Rectal smooth muscle tissue (tissue), 1 donor: ENCODE results near the gene ASB6.

Source experiments
- H3K27ac ChIP-seq: one replicate; pipeline ENCODE4 v1.7.0; 2013; ENCODE audit warnings: low read depth, low read length, inconsistent platforms
- H3K27me3 ChIP-seq: one replicate; pipeline ENCODE4 v1.7.0; 2013; ENCODE audit warnings: low read length; ENCODE audit not compliant: control insufficient read depth, insufficient read depth
- H3K36me3 ChIP-seq: one replicate; pipeline ENCODE4 v1.7.0; 2013; ENCODE audit warnings: low read length; ENCODE audit not compliant: control insufficient read depth, insufficient read depth
- H3K4me1 ChIP-seq: one replicate; pipeline ENCODE4 v1.7.0; 2013; ENCODE audit warnings: low read length; ENCODE audit not compliant: control insufficient read depth, insufficient read depth
- H3K4me3 ChIP-seq: one replicate; pipeline ENCODE4 v1.7.0; 2013; ENCODE audit warnings: low read length
- H3K9ac ChIP-seq: one replicate; pipeline ENCODE4 v1.7.0; 2013; ENCODE audit warnings: low read length

The ASB6 gene, protein sequence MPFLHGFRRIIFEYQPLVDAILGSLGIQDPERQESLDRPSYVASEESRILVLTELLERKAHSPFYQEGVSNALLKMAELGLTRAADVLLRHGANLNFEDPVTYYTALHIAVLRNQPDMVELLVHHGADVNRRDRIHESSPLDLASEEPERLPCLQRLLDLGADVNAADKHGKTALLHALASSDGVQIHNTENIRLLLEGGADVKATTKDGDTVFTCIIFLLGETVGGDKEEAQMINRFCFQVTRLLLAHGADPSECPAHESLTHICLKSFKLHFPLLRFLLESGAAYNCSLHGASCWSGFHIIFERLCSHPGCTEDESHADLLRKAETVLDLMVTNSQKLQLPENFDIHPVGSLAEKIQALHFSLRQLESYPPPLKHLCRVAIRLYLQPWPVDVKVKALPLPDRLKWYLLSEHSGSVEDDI

DNA sequence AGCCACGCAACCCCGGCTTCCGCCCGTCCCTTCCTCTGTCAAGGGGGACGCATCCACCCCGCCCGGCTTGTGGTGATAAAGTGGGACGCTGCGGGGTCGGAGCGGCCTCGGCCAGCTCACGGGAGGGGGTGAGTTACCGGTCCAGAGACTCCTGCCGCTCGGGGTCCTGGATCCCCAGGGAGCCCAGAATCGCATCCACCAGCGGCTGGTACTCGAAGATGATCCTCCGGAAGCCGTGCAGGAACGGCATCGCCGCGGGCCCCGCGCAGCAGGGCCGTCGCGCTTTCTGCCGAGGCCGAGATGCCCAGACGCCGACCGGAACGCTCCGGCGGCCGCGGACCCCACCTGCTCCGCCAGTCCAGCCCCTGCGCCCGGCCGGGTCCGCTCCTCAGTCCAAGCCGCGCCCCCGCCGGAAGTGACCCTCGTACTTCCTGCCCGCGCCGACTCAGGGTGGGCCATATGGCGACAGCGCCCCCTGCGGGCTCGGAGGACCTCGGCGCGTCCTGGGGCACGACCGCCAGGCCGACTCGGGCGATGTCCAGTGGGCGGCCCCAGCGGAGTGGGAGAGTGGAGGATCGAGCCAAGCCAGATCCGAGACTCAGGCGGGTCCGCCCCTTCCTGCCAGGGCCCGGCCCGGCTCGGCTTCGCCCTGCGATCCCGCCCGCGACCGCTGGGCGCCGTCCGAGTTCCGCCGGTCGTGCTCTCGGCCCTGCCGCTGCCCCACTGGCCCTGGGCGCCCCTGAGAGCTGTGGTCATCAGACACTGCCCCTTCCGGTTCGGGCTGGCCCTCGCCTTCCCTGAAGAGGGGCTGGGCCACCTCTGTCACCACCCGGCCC lies at the start of gene ASB6:
ASB6 (minus strand) TSS at position 402 of the 836 bp plus-strand sequence; CDS start at position 250, 152 bp downstream.
- Histone ChIP-seq H3K4me3 (peak within 1 kb of the TSS; percentile 94), H3K4me1 (peaks cover 14% of the 10 kb centered on the region), H3K9ac (peak within 1 kb of the TSS; percentile 67), H3K36me3 (peaks cover 11% of the 10 kb centered on the region), H3K27me3 (no peaks in the 10 kb centered on the region), H3K27ac (peak within 1 kb of the TSS; percentile 95)

GRCh38 chr9:129688285-129689043 lies 46.5 kb upstream of the ASB6 start:
- no peaks in the 10 kb centered on the region for H3K36me3 ChIP-seq
- H3K27me3 ChIP-seq, result no peaks in the 10 kb centered on the region
- no peak overlapping the region for H3K4me3 ChIP-seq
- no peak overlapping the region for H3K9ac ChIP-seq
- no peaks in the 10 kb centered on the region for H3K4me1 ChIP-seq
- H3K27ac ChIP-seq, result no peak overlapping the region

DNA sequence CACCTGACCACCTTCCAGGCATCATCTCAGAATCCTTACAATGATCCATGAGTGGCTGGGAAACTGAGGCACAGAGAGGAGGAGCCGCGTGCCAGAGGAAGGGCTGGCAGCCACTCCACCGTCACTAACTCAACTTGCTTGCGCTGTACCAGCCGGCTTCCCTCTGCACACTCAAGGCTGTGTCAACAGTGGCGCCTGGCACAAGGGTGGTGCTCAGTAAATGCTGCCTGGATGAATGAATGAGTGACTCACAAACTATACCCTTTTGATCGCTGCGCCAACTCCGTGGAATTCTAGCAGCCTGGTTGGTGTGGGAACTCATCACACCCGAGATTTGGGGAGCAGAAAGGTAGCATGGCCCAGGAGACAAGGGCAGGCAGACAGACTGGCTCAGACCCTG lies 45.4 kb upstream of the ASB6 start:
- Histone ChIP-seq H3K9ac (no peak overlapping the region), H3K27me3 (no peaks in the 10 kb centered on the region), H3K36me3 (no peaks in the 10 kb centered on the region), H3K27ac (no peak overlapping the region), H3K4me1 (no peaks in the 10 kb centered on the region), H3K4me3 (no peak overlapping the region)

GRCh38 chr9:129686736-129687135 lies 44.8 kb upstream of the ASB6 start:
- Histone ChIP-seq H3K36me3 (no peaks in the 10 kb centered on the region), H3K4me1 (no peaks in the 10 kb centered on the region), H3K4me3 (no peak overlapping the region), H3K27me3 (no peaks in the 10 kb centered on the region), H3K9ac (no peak overlapping the region), H3K27ac (no peak overlapping the region)

DNA sequence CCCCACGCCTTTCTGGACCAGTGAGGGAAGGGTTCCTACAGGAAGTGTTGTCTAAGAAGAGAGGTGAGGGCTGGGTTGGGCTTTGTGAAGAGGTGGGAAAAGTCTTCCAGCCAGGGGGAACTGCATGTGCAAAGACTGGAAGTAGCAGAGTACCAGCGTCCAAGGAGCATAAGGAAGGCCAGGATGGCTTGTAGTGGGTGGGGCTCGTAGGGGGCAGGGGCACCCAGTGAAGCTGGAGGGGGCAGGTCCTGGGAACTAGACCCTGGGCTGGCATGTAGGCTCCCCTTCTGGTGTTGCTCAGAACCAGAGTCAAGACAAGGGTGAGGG lies 43.9 kb upstream of the ASB6 start:
- Histone ChIP-seq H3K4me1 (no peaks in the 10 kb centered on the region), H3K27me3 (no peaks in the 10 kb centered on the region), H3K36me3 (no peaks in the 10 kb centered on the region), H3K4me3 (no peak overlapping the region), H3K9ac (no peak overlapping the region), H3K27ac (no peak overlapping the region)

- Histone ChIP-seq H3K4me3 (no peak overlapping the region), H3K27ac (no peak overlapping the region), H3K9ac (no peak overlapping the region), H3K27me3 (no peaks in the 10 kb centered on the region), H3K4me1 (no peaks in the 10 kb centered on the region), H3K36me3 (no peaks in the 10 kb centered on the region)
Measured at GRCh38 chr9:129685220-129685932, 43.4 kb upstream of the ASB6 start.

DNA sequence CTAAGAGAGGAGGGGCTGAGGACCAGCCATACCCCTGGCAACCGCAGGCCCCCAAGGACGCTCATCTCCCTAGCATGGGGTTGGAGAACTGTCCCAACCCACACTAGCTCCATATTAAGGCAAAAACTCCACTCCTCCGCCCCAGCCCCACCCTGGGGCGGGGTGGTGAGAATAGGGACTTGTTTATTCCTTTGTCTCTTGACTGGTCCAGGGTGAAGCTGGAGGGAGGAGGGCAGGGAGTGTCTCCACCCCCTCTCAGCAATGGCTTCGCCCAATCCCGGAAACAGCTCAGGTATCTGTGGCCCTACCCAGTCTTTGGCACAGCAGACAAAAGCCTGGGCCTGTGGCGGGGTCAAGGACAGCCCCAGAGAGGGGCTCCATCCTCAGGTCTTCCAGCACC lies 40.4 kb upstream of the ASB6 start:
- no peak overlapping the region for H3K9ac ChIP-seq
- H3K27ac ChIP-seq, result no peak overlapping the region
- H3K4me3 ChIP-seq, result no peak overlapping the region
- no peaks in the 10 kb centered on the region for H3K4me1 ChIP-seq
- H3K36me3 ChIP-seq, result no peaks in the 10 kb centered on the region
- peaks cover 3% of the 10 kb centered on the region for H3K27me3 ChIP-seq

DNA sequence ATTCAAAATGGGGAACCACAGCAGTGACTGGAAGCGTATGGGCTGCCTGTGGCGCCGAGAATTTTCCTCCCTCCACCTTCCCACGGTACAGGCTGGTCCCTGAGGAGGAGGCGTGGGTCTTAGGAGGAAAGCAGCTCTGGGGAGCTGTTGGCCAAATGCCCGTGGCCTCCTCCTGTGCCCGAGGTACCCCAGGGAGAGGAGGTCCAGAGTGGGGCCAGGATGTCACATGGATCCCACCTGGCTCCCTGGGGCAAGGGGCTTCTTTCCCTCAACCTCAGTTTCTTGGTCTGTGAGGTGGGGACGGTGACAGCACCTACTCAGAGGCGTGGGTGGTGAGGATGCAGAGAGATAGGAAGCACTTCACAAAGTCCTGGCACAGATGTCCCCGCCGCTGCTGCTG lies 40.0 kb upstream of the ASB6 start:
- H3K27ac ChIP-seq, result no peak overlapping the region
- no peak overlapping the region for H3K9ac ChIP-seq
- H3K4me3 ChIP-seq, result no peak overlapping the region
- peaks cover 3% of the 10 kb centered on the region for H3K27me3 ChIP-seq
- no peaks in the 10 kb centered on the region for H3K36me3 ChIP-seq
- no peaks in the 10 kb centered on the region for H3K4me1 ChIP-seq

DNA sequence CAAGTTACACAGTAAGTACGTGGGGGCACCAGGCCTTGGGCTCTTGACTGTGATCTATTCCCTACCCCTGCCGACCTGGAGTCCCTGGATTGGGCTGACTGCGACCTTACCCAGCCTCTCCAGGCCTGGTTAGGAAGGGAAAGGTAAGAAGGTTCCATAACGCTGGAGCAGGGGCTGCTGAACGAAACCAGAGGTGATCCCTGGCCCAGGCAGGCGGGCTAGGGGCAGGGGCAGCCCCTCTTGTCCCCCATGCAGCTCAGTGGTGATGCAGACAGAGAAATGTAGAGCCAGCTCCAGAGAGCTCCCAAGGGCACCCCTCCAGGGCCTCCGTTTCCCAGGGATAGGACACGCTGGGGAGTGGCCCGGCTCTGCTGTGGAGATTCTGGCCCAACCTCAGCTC lies 37.6 kb upstream of the ASB6 start:
- Histone ChIP-seq H3K27ac (no peak overlapping the region), H3K4me1 (no peaks in the 10 kb centered on the region), H3K9ac (no peak overlapping the region), H3K27me3 (peaks cover 3% of the 10 kb centered on the region), H3K4me3 (no peak overlapping the region), H3K36me3 (no peaks in the 10 kb centered on the region)

DNA sequence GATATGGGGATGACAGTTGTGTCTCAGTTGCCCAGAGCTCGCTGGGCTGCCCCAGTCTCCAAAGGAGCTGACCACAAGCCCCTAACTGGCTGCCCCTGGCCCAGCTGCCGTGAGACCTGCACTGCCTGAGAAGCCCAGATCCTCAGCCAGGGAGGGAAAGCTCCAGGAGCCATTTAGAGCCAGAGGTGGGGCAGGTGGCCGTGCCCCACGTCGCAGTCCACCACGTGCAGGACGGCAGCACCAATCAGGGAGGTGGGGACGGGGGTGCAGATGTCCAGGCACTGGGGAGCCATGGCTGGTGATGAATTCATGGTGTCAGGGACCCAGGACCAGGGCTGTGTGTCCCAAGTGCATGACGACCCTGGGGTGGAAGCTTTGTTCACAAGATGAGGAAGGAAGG lies 36.9 kb upstream of the ASB6 start:
- H3K4me1 ChIP-seq, result no peaks in the 10 kb centered on the region
- H3K27me3 ChIP-seq, result peaks cover 3% of the 10 kb centered on the region
- H3K9ac ChIP-seq, result no peak overlapping the region
- H3K36me3 ChIP-seq, result no peaks in the 10 kb centered on the region
- no peak overlapping the region for H3K27ac ChIP-seq
- H3K4me3 ChIP-seq, result no peak overlapping the region

- Histone ChIP-seq H3K27me3 (peaks cover 3% of the 10 kb centered on the region), H3K9ac (no peak overlapping the region), H3K27ac (no peak overlapping the region), H3K4me3 (no peak overlapping the region), H3K36me3 (no peaks in the 10 kb centered on the region), H3K4me1 (no peaks in the 10 kb centered on the region)
Measured at GRCh38 chr9:129677456-129677855, 35.5 kb upstream of the ASB6 start.

GRCh38 chr9:129676975-129677374 lies 35.0 kb upstream of the ASB6 start:
- Histone ChIP-seq H3K36me3 (no peaks in the 10 kb centered on the region), H3K9ac (no peak overlapping the region), H3K4me1 (no peaks in the 10 kb centered on the region), H3K27ac (no peak overlapping the region), H3K27me3 (peaks cover 3% of the 10 kb centered on the region), H3K4me3 (no peak overlapping the region)
